ENCODE data around the gene CHCHD4. TPM values are rescaled to one million over a fixed set of nuclear protein-coding genes. Genes with fewer than 3 reads are reported as not detected.

Gene CHCHD4
- total RNA-seq, 1 experiment from 2014 or later: 16.7 TPM

DNA sequence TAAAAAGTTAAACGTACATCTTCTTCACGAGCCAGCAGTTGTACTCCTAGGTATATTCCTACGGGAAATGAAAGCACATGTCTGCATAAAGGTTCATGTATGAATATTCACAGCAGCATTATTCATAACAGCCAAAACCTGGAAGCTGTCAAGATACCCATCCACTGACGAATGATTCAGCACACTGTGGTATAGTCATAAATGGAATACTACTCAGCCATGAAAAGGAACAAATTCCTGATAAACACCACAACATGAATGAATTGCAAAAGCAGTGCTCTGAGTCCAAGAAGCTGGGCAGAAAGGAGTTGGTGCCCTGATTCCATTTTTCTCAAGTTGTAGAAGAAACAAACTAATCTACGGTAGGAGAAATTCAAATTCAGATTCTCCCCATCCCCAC is 4.1 kb upstream of the CHCHD4 start:
- Mint-ChIP-seq H3K4me3 (ENCODE audit: low read depth, unreplicated experiment) (no peak overlapping the region), H3K36me3 (ENCODE audit: insufficient read depth, unreplicated experiment) (peaks cover 50% of the 10 kb centered on the region), H3K27me3 (ENCODE audit: unreplicated experiment) (no peaks in the 10 kb centered on the region), H3K9me3 (ENCODE audit: low read depth, unreplicated experiment) (no peaks in the 10 kb centered on the region), H3K27ac (ENCODE audit: unreplicated experiment) (no peak overlapping the region), H3K4me1 (ENCODE audit: low read depth, unreplicated experiment) (peaks cover 14% of the 10 kb centered on the region)
- no peak for DNase-seq
- no TSS peak for BruUV-seq (replicated peaks)
- CTCF ChIA-PET: no interaction called here
- intact Hi-C loops (cut with micrococcal nuclease; ENCODE audit: unreplicated experiment): loop anchor here (10.0 kb wide), 1 partner anchor 474 kb away; no protein-coding TSS in a partner anchor
- TF ChIP-seq CTCF (IDR thresholded peaks at IDR 0.05; ENCODE audit: unreplicated experiment): no peak

- Mint-ChIP-seq H3K9me3 (ENCODE audit: low read depth, unreplicated experiment) (no peaks in the 10 kb centered on the region), H3K4me1 (ENCODE audit: low read depth, unreplicated experiment) (peaks cover 19% of the 10 kb centered on the region), H3K27ac (ENCODE audit: unreplicated experiment) (no peak overlapping the region), H3K36me3 (ENCODE audit: insufficient read depth, unreplicated experiment) (peaks cover 53% of the 10 kb centered on the region), H3K27me3 (ENCODE audit: unreplicated experiment) (no peaks in the 10 kb centered on the region), H3K4me3 (ENCODE audit: low read depth, unreplicated experiment) (no peak overlapping the region)
- no TSS peak for BruUV-seq (replicated peaks)
- DNase-seq: no peak
- intact Hi-C loops (cut with micrococcal nuclease; ENCODE audit: unreplicated experiment): loop anchor here (10.0 kb wide), 1 partner anchor 473 kb away; no protein-coding TSS in a partner anchor
- CTCF ChIA-PET: no interaction called here
- TF ChIP-seq CTCF (IDR thresholded peaks at IDR 0.05; ENCODE audit: unreplicated experiment): no peak
These were observed 3.0 kb upstream of the CHCHD4 start for GRCh38 chr3:14127516-14128161.

- H3K27ac Mint-ChIP-seq (ENCODE audit: unreplicated experiment): no peak overlapping the region
These were observed 2.3 kb upstream of the CHCHD4 start for GRCh38 chr3:14126887-14127505.

More at GRCh38 chr3:14126887-14127505, 2.3 kb upstream of the CHCHD4 start:
- no peak for TF ChIP-seq CTCF (IDR thresholded peaks at IDR 0.05; ENCODE audit: unreplicated experiment)
- BruUV-seq (replicated peaks): no TSS peak
- DNase-seq: no peak
- Mint-ChIP-seq H3K27me3 (ENCODE audit: unreplicated experiment) (no peaks in the 10 kb centered on the region), H3K4me1 (ENCODE audit: low read depth, unreplicated experiment) (peaks cover 23% of the 10 kb centered on the region), H3K4me3 (ENCODE audit: low read depth, unreplicated experiment) (peak overlapping the region; percentile 97), H3K9me3 (ENCODE audit: low read depth, unreplicated experiment) (no peaks in the 10 kb centered on the region), H3K36me3 (ENCODE audit: insufficient read depth, unreplicated experiment) (peaks cover 47% of the 10 kb centered on the region)
- CTCF ChIA-PET: no interaction called here
- intact Hi-C loops (cut with micrococcal nuclease; ENCODE audit: unreplicated experiment): loop anchor here (10.0 kb wide), 1 partner anchor 472 kb away; no protein-coding TSS in a partner anchor
